ENCODE results near the gene TMEM132C. TPM values are rescaled to one million over a fixed set of nuclear protein-coding genes. Genes with fewer than 3 reads are reported as not detected.

The TMEM132C gene
- total and polyA plus RNA-seq, 2 experiments from 2014 or later: not detected

DNA sequence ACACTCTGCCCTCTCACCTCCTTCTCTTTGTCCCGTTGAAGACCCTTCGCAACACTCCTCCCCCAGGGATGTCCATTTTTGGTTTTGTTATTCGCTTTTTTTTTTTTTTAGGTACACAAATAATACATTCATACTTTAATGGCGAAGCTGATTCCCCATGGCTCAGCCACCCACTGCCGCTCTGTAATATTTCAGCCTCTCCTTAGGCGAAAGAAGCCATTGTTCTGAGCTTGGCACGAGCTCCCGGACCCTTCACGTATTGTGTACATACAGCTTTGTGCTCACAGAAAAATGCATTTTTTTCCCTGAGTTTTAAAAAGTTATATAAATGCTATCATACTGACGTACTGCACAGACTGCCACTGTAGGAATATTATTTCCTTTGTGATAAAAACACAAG, 115.0 kb downstream of the TMEM132C start (continued):
- TF ChIP-seq, protein P1, sequence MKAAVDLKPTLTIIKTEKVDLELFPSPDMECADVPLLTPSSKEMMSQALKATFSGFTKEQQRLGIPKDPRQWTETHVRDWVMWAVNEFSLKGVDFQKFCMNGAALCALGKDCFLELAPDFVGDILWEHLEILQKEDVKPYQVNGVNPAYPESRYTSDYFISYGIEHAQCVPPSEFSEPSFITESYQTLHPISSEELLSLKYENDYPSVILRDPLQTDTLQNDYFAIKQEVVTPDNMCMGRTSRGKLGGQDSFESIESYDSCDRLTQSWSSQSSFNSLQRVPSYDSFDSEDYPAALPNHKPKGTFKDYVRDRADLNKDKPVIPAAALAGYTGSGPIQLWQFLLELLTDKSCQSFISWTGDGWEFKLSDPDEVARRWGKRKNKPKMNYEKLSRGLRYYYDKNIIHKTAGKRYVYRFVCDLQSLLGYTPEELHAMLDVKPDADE (IDR thresholded peaks at IDR 0.05): no peak
- TF ChIP-seq, protein P2, sequence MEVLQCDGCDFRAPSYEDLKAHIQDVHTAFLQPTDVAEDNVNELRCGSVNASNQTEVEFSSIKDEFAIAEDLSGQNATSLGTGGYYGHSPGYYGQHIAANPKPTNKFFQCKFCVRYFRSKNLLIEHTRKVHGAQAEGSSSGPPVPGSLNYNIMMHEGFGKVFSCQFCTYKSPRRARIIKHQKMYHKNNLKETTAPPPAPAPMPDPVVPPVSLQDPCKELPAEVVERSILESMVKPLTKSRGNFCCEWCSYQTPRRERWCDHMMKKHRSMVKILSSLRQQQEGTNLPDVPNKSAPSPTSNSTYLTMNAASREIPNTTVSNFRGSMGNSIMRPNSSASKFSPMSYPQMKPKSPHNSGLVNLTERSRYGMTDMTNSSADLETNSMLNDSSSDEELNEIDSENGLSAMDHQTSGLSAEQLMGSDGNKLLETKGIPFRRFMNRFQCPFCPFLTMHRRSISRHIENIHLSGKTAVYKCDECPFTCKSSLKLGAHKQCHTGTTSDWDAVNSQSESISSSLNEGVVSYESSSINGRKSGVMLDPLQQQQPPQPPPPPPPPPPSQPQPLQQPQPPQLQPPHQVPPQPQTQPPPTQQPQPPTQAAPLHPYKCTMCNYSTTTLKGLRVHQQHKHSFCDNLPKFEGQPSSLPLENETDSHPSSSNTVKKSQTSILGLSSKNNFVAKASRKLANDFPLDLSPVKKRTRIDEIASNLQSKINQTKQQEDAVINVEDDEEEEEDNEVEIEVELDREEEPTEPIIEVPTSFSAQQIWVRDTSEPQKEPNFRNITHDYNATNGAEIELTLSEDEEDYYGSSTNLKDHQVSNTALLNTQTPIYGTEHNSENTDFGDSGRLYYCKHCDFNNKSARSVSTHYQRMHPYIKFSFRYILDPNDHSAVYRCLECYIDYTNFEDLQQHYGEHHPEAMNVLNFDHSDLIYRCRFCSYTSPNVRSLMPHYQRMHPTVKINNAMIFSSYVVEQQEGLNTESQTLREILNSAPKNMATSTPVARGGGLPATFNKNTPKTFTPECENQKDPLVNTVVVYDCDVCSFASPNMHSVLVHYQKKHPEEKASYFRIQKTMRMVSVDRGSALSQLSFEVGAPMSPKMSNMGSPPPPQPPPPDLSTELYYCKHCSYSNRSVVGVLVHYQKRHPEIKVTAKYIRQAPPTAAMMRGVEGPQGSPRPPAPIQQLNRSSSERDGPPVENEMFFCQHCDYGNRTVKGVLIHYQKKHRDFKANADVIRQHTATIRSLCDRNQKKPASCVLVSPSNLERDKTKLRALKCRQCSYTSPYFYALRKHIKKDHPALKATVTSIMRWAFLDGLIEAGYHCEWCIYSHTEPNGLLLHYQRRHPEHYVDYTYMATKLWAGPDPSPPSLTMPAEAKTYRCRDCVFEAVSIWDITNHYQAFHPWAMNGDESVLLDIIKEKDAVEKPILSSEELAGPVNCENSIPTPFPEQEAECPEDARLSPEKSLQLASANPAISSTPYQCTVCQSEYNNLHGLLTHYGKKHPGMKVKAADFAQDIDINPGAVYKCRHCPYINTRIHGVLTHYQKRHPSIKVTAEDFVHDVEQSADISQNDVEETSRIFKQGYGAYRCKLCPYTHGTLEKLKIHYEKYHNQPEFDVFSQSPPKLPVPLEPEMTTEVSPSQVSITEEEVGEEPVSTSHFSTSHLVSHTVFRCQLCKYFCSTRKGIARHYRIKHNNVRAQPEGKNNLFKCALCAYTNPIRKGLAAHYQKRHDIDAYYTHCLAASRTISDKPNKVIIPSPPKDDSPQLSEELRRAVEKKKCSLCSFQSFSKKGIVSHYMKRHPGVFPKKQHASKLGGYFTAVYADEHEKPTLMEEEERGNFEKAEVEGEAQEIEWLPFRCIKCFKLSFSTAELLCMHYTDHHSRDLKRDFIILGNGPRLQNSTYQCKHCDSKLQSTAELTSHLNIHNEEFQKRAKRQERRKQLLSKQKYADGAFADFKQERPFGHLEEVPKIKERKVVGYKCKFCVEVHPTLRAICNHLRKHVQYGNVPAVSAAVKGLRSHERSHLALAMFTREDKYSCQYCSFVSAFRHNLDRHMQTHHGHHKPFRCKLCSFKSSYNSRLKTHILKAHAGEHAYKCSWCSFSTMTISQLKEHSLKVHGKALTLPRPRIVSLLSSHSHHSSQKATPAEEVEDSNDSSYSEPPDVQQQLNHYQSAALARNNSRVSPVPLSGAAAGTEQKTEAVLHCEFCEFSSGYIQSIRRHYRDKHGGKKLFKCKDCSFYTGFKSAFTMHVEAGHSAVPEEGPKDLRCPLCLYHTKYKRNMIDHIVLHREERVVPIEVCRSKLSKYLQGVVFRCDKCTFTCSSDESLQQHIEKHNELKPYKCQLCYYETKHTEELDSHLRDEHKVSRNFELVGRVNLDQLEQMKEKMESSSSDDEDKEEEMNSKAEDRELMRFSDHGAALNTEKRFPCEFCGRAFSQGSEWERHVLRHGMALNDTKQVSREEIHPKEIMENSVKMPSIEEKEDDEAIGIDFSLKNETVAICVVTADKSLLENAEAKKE (CRISPR knock-in tag; IDR thresholded peaks at IDR 0.05): no peak
- TF ChIP-seq POLR2AphosphoS5 (IDR thresholded peaks at IDR 0.05; ENCODE audit: low read depth) (no peak), ZNF331 (CRISPR knock-in tag; IDR thresholded peaks at IDR 0.05; ENCODE audit: low read depth) (no peak)

DNA sequence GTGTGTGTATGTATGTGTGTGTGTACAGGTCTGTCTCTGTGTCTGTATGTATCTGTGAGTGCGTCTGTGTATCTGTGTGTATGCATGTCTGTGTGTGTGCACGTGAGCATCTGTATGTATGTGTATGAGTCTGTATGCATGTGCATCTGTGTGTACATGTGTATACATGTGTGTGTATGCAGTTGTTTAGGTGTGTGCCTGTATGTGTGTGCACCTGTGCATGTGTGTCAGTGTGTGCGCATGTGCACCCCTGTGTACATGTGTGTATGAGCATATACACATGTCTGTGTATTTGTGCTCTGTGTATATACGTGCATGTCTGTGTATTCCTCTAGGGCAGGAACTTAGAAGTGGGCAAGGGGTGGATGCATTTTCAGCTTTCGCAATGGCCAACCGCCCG, 116.0 kb downstream of the TMEM132C start:
- H3K4me3 Mint-ChIP-seq: no peak overlapping the region
- Histone ChIP-seq H3K27me3 (ENCODE audit: insufficient read depth) (no peaks in the 10 kb centered on the region), H2AFZ (no peak overlapping the region), H3K4me3 (no peak overlapping the region), H3K36me3 (ENCODE audit: insufficient read depth) (no peaks in the 10 kb centered on the region), H3F3A (replicated peaks; ENCODE audit: low read depth) (no peaks in the 10 kb centered on the region), H3K4me1 (ENCODE audit: insufficient read depth) (no peaks in the 10 kb centered on the region), H3K79me2 (replicated peaks; ENCODE audit: insufficient read depth) (no peaks in the 10 kb centered on the region), H3K4me2 (no peak overlapping the region), H3K9me2 (ENCODE audit: insufficient read depth) (no peaks in the 10 kb centered on the region), H4K20me1 (replicated peaks; ENCODE audit: insufficient read depth) (no peaks in the 10 kb centered on the region), H3K27ac (ENCODE audit: low read depth) (no peak overlapping the region)
- peaks cover 4% of the 10 kb centered on the region for H3K27me3 Mint-ChIP-seq (ENCODE audit: insufficient read depth, low read depth, poor library complexity)
- no peak overlapping the region for H3K27ac Mint-ChIP-seq
- H3K4me1 Mint-ChIP-seq: no peaks in the 10 kb centered on the region
- ATAC-seq (no peak), DNase-seq (ENCODE audit: low spot score) (no peak)
- peaks cover 57% of the 10 kb centered on the region for H3K36me3 Mint-ChIP-seq (ENCODE audit: low read depth)
- peaks cover 98% of the 10 kb centered on the region for H3K9me3 Mint-ChIP-seq
- TF ChIP-seq ZNF114 (CRISPR knock-in tag; IDR thresholded peaks at IDR 0.05) (no peak), POLR2AphosphoS5 (IDR thresholded peaks at IDR 0.05; ENCODE audit: low read depth) (no peak), NANOG (IDR thresholded peaks at IDR 0.05; ENCODE audit: borderline replicate concordance) (no peak)
- TF ChIP-seq, protein P2 (CRISPR knock-in tag; IDR thresholded peaks at IDR 0.05): no peak
- TF ChIP-seq, protein P1 (IDR thresholded peaks at IDR 0.05): no peak

Data from GM23338 (cell line).